NCI-H345 treated with DMSO at 0.1 percent for 48 hours (cell line): ENCODE measurements around the gene NDUFA11.

ENCODE experiments used
- DNase-seq: peaks from one replicate; lab custom pipeline; 2025; ENCODE audit not compliant: unreplicated experiment; lab: John Stamatoyannopoulos, UW

Gene NDUFA11

GRCh38 chr19:5903624-5904351 lies at the start of gene NDUFA11:
Gene NDUFA11 (minus strand): TSS chr19:5903790. CDS start chr19:5903708, 82 bp downstream.
- peak; percentile 99 for DNase-seq

GRCh38 chr19:5953030-5953589 lies 49.5 kb upstream of the NDUFA11 start:
- no peak for DNase-seq

GRCh38 chr19:5952193-5953029 lies 48.8 kb upstream of the NDUFA11 start:
- peak; percentile 17 for DNase-seq

GRCh38 chr19:5951338-5951861 lies 47.8 kb upstream of the NDUFA11 start:
- DNase-seq: no peak

- DNase-seq: no peak
Observed at GRCh38 chr19:5950741-5951140, 47.2 kb upstream of the NDUFA11 start.

- peak; percentile 89 for DNase-seq
Observed at GRCh38 chr19:5949792-5950305, 46.3 kb upstream of the NDUFA11 start.

- no peak for DNase-seq
Observed at GRCh38 chr19:5948752-5949564, 45.4 kb upstream of the NDUFA11 start.

- no peak for DNase-seq
Observed at GRCh38 chr19:5947435-5947834, 43.8 kb upstream of the NDUFA11 start.

- no peak for DNase-seq
Observed at GRCh38 chr19:5943623-5944022, 40.0 kb upstream of the NDUFA11 start.

- DNase-seq: no peak
Observed at GRCh38 chr19:5943045-5943444, 39.5 kb upstream of the NDUFA11 start.

- no peak for DNase-seq
Observed at GRCh38 chr19:5941673-5942072, 38.1 kb upstream of the NDUFA11 start.

GRCh38 chr19:5940260-5941208 lies 36.9 kb upstream of the NDUFA11 start:
- DNase-seq: no peak

- DNase-seq: no peak
Observed at GRCh38 chr19:5937550-5937949, 34.0 kb upstream of the NDUFA11 start.

- no peak for DNase-seq
Observed at GRCh38 chr19:5936292-5936592, 32.7 kb upstream of the NDUFA11 start.

GRCh38 chr19:5935473-5936291 lies 32.1 kb upstream of the NDUFA11 start:
- DNase-seq: no peak

GRCh38 chr19:5934774-5935472 lies 31.3 kb upstream of the NDUFA11 start:
- no peak for DNase-seq

- no peak for DNase-seq
Observed at GRCh38 chr19:5934069-5934401, 30.4 kb upstream of the NDUFA11 start.

- DNase-seq: no peak
Observed at GRCh38 chr19:5933391-5934068, 29.9 kb upstream of the NDUFA11 start.
